Esophagus squamous epithelium (tissue), 4 donors: Measurements from ENCODE around the gene HGD.

Experiments used
- POLR2A ChIP-seq, 4 donors: fragments of 450-650 bp; IDR thresholded peaks; one replicate each; pipeline ENCODE4 v1.6.1; 2017; ENCODE audit warnings: antibody characterized with exemption in 4 of 4, mild to moderate bottlenecking in 4 of 4, moderate library complexity in 3 of 4
- TF ChIP-seq, protein P1 (sequence below), 6 experiments: fragments of 450-650 bp in 4 of 6; fragments of 200-600 bp in 2 of 6; sonication (generic) in 2 of 6; IDR thresholded peaks; one replicate each; pipeline ENCODE4 v1.5.1; 2016 to 2019; ENCODE audit warnings: antibody characterized with exemption in 6 of 6, mild to moderate bottlenecking in 4 of 6, moderate library complexity in 4 of 6

DNA sequence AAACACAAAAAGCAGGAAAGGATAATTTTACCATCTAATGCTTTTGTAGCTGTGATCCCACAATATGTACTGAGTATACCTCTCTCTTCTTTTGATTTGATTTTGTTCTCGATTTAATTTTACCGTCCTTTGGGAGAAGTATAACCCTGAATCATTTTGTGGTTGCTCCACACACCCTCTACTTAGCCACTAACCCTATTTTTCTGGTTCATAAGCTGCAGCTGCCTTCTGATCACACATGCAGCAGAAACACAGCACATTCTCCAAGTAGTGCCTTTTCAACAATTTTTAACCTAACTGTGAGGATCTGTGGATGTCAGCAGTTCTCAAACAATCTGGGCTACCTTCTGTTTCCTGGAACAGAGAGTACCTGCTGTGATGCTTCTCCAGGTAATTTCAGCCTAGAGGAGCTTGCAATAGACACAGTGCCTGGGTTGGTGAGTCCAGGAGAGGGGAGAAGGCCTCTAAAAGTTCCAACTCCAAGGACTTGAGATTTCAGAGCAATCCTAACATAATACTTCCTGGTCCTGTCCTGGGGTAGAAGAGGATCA lies 40.3 kb downstream of the HGD start:
- TF ChIP-seq, protein P1, sequence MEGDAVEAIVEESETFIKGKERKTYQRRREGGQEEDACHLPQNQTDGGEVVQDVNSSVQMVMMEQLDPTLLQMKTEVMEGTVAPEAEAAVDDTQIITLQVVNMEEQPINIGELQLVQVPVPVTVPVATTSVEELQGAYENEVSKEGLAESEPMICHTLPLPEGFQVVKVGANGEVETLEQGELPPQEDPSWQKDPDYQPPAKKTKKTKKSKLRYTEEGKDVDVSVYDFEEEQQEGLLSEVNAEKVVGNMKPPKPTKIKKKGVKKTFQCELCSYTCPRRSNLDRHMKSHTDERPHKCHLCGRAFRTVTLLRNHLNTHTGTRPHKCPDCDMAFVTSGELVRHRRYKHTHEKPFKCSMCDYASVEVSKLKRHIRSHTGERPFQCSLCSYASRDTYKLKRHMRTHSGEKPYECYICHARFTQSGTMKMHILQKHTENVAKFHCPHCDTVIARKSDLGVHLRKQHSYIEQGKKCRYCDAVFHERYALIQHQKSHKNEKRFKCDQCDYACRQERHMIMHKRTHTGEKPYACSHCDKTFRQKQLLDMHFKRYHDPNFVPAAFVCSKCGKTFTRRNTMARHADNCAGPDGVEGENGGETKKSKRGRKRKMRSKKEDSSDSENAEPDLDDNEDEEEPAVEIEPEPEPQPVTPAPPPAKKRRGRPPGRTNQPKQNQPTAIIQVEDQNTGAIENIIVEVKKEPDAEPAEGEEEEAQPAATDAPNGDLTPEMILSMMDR (IDR thresholded peaks at IDR 0.05) = no peak
- TF ChIP-seq POLR2A (IDR thresholded peaks at IDR 0.05) = no peak
